Measurements from ENCODE around the gene NAA20. TPM values are rescaled to one million over a fixed set of nuclear protein-coding genes. Genes with fewer than 3 reads are reported as not detected.

Gene NAA20
- total and polyA plus RNA-seq, 4 donors, result 26.8 to 75.6 (median 39.2) TPM

- Histone ChIP-seq H3K27me3 (ENCODE audit: control insufficient read depth in 4 of 4, insufficient read depth in 4 of 4, low read length in 3 of 4) (no peaks in the 10 kb centered on the region), H3K9me3 (ENCODE audit: control insufficient read depth in 4 of 4, low read length in 3 of 4) (no peaks in the 10 kb centered on the region), H3K4me3 (ENCODE audit: low read depth in 1 of 3, low read length in 3 of 3) (no peak overlapping the region), H3K9ac (ENCODE audit: low read depth in 1 of 2, low read length in 2 of 2) (no peak overlapping the region), H3K36me3 (ENCODE audit: control insufficient read depth in 4 of 4, insufficient read depth in 3 of 4, low read depth in 1 of 4, low read length in 3 of 4) (peaks cover 0 to 5% (median 1%) of the 10 kb centered on the region in 4 donors), H3K27ac (ENCODE audit: low read depth in 1 of 2, low read length in 2 of 2) (no peak overlapping the region), H3K4me1 (ENCODE audit: control insufficient read depth in 4 of 4, insufficient read depth in 4 of 4, low read length in 3 of 4) (peaks cover 0 to 22% (median 18%) of the 10 kb centered on the region in 4 donors)
- DNase-seq (ENCODE audit: low spot score), result no peak
- WGBS, result 82% methylated on average over 11 of the region's 11 CpGs
- no peak for TF ChIP-seq JUND (IDR thresholded peaks at IDR 0.05)
- TF ChIP-seq HNF4G (IDR thresholded peaks at IDR 0.05), result no peak
- TF ChIP-seq RAD21 (IDR thresholded peaks at IDR 0.05), result no peak
- TF ChIP-seq SP1 (IDR thresholded peaks at IDR 0.05), result no peak
- no peak for TF ChIP-seq MAX (IDR thresholded peaks at IDR 0.05)
- no peak for TF ChIP-seq TAF1 (conservative IDR thresholded peaks at IDR 0.05)
- TF ChIP-seq ZBTB33 (IDR thresholded peaks at IDR 0.05), result no peak
- no peak for TF ChIP-seq HNF4A (conservative IDR thresholded peaks at IDR 0.05)
- no peak for TF ChIP-seq RXRA (IDR thresholded peaks at IDR 0.05)
- TF ChIP-seq NR2F2 (IDR thresholded peaks at IDR 0.05), result no peak
- TF ChIP-seq FOXA1 (IDR thresholded peaks at IDR 0.05), result no peak
- no peak for TF ChIP-seq YY1 (IDR thresholded peaks at IDR 0.05)
- no peak for TF ChIP-seq CTCF (IDR thresholded peaks at IDR 0.05; ENCODE audit: low read depth, low read length, missing input control)
- TF ChIP-seq FOXA2 (IDR thresholded peaks at IDR 0.05), result no peak
- no peak for TF ChIP-seq GABPA (IDR thresholded peaks at IDR 0.05 in 1 of 2, conservative IDR thresholded peaks at IDR 0.05 in 1 of 2)
- TF ChIP-seq EGR1 (IDR thresholded peaks at IDR 0.05; ENCODE audit: low read depth in 2 of 2), result no peak
- TF ChIP-seq, protein P1, sequence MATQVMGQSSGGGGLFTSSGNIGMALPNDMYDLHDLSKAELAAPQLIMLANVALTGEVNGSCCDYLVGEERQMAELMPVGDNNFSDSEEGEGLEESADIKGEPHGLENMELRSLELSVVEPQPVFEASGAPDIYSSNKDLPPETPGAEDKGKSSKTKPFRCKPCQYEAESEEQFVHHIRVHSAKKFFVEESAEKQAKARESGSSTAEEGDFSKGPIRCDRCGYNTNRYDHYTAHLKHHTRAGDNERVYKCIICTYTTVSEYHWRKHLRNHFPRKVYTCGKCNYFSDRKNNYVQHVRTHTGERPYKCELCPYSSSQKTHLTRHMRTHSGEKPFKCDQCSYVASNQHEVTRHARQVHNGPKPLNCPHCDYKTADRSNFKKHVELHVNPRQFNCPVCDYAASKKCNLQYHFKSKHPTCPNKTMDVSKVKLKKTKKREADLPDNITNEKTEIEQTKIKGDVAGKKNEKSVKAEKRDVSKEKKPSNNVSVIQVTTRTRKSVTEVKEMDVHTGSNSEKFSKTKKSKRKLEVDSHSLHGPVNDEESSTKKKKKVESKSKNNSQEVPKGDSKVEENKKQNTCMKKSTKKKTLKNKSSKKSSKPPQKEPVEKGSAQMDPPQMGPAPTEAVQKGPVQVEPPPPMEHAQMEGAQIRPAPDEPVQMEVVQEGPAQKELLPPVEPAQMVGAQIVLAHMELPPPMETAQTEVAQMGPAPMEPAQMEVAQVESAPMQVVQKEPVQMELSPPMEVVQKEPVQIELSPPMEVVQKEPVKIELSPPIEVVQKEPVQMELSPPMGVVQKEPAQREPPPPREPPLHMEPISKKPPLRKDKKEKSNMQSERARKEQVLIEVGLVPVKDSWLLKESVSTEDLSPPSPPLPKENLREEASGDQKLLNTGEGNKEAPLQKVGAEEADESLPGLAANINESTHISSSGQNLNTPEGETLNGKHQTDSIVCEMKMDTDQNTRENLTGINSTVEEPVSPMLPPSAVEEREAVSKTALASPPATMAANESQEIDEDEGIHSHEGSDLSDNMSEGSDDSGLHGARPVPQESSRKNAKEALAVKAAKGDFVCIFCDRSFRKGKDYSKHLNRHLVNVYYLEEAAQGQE (IDR thresholded peaks at IDR 0.05), result no peak
- no peak for TF ChIP-seq ATF3 (IDR thresholded peaks at IDR 0.05)
Observed at GRCh38 chr20:19971116-19971515, 46.0 kb upstream of the NAA20 start.

Data from liver (tissue), 9 donors.